Pancreas (tissue), 10 donors: ENCODE data around the gene ZNF775. TPM values are rescaled to one million over a fixed set of nuclear protein-coding genes. Genes with fewer than 3 reads are reported as not detected.

Experiments used
- ATAC-seq, 4 donors: fragments of 200-7000 bp; cut with Tn5 transposase; one replicate each; pipeline versions ENCODE4 v1.8.0 to v1.9.1; 2020; ENCODE audit warnings: mild to moderate bottlenecking in 4 of 4, moderate library complexity in 4 of 4
- DNase-seq, 6 donors: peaks; one replicate each; pipeline ENCODE4 v3.0.0-alpha.2; 2020
- FAIRE-seq: peaks from 2 replicates; lab custom pipeline; 2012; peaks lifted over from hg19 to GRCh38; lab: Jason Lieb, UNC
- H3K27ac ChIP-seq, 4 donors: fragments of 200-600 bp; sonication (generic); 1 replicate in 3 of 4; 2 replicates in 1 of 4; pipeline versions ENCODE4 v1.5.0 to v1.8.0; 2020
- H3K27me3 ChIP-seq, 4 donors: fragments of 200-600 bp; one replicate each; pipeline ENCODE4 v1.8.0; 2021
- H3K36me3 ChIP-seq, 3 donors: fragments of 200-600 bp; sonication (generic) in 1 of 3; one replicate each; pipeline versions ENCODE4 v1.5.0 to v1.8.0; 2020 to 2021
- H3K4me1 ChIP-seq, 3 donors: fragments of 200-600 bp; one replicate each; pipeline ENCODE4 v1.8.0; 2021
- H3K4me3 ChIP-seq, 4 donors: fragments of 200-600 bp; sonication (generic) in 2 of 4; one replicate each; pipeline versions ENCODE4 v1.5.0 to v1.8.0; 2020 to 2021
- H3K9me3 ChIP-seq, 4 donors: fragments of 200-600 bp; one replicate each; pipeline ENCODE4 v1.8.0; 2021
- CTCF ChIP-seq, 4 donors: fragments of 200-600 bp; sonication (generic) in 3 of 4; IDR thresholded peaks; one replicate each; pipeline versions ENCODE4 v1.5.0 to v1.8.0; 2021; ENCODE audit warnings: antibody characterized with exemption in 4 of 4
- WGBS, 2 donors: extraction: QIAGEN DNeasy Blood & Tissue Kit; methylation state at CpG; one replicate each; pipeline ENCODE4 v1.1.7; 2013; 5-methylcytosine and 5-hydroxymethylcytosine counted together
- intact Hi-C, 3 donors: fragments of 100-400 bp; cut with DNase I; formaldehyde crosslinking; loops; one replicate each; pipeline versions ENCODE4 v1.11.1 to v1.14.2; 2022
- polyA plus RNA-seq, 2 donors: library from polyadenylated mRNA; stranded (reverse); fragments of 200-250 nt; gene quantifications; one replicate each; pipeline ENCODE4 v1.2.3, GENCODE V29; 2013
- total RNA-seq, 6 donors: library from RNA; stranded (reverse); fragmentation: NEBNext Ultra II Directional in 4 of 6; extraction: Animal tissue kit (Norgen Biotek cat#: 25700) in 4 of 6; gene quantifications; one replicate each; pipeline versions ENCODE4 v1.2.1 to v1.2.4, GENCODE V29; 2021 to 2023
- donor health status: healthy with polysubstance abuse.
- donor health status: DM: no; HTN: no; CAD: no; lungs with moderate emphysema.
- donor health status: DM: no; HTN: no; CAD: no.
- donor health status: control.
- donor health status: control.
- donor health status: Bipolar disorder and iron deficiency.
- donor health status: DM: yes; HTN: yes; CAD: no.
- donor health status: DM: no; HTN: no; CAD: no.
- donor health status: DM: no; HTN: no; CAD: no.
- donor health status: DM: yes; HTN: yes; CAD: no.

The ZNF775 gene
- total and polyA plus RNA-seq, 8 donors = 2.0 to 7.4 (median 2.9) TPM

- no peak for TF ChIP-seq CTCF (IDR thresholded peaks at IDR 0.05)
- no peaks in the 10 kb centered on the region for H3K27me3 ChIP-seq
- H3K4me1 ChIP-seq = peaks cover 0 to 8% (median 0%) of the 10 kb centered on the region in 3 donors
- peak in 1 of 6 donors; percentile 32 for DNase-seq
- H3K36me3 ChIP-seq = no peaks in the 10 kb centered on the region
- 59 to 63% methylated on average over 5 of the region's 5 CpGs for whole genome bisulfite sequencing, 2 donors
- ATAC-seq = no peak
- H3K4me3 ChIP-seq = no peak overlapping the region
- H3K9me3 ChIP-seq = no peaks in the 10 kb centered on the region
- intact Hi-C loops = no loop called here
- no peak for FAIRE-seq
- peak overlapping the region in 3 of 4 donors; percentile 44 to 71 (median 50) for H3K27ac ChIP-seq
Measured at GRCh38 chr7:150389532-150389816, 10.3 kb downstream of the ZNF775 start.

- intact Hi-C loops = no loop called here
- peaks cover 0 to 8% (median 0%) of the 10 kb centered on the region in 3 donors for H3K4me1 ChIP-seq
- WGBS, 2 donors = 92 to 95% methylated on average over 7 of the region's 7 CpGs
- no peak overlapping the region for H3K27ac ChIP-seq
- no peaks in the 10 kb centered on the region for H3K27me3 ChIP-seq
- no peak for ATAC-seq
- H3K9me3 ChIP-seq = no peaks in the 10 kb centered on the region
- DNase-seq = peak in 2 of 6 donors; percentile 20 to 65
- H3K4me3 ChIP-seq = no peak overlapping the region
- FAIRE-seq = no peak
- TF ChIP-seq CTCF (IDR thresholded peaks at IDR 0.05) = no peak
- H3K36me3 ChIP-seq = no peaks in the 10 kb centered on the region
Measured at GRCh38 chr7:150390205-150390604, 11.1 kb downstream of the ZNF775 start.

- no peak for ATAC-seq
- intact Hi-C loops = no loop called here
Measured at GRCh38 chr7:150393325-150393724, 14.2 kb downstream of the ZNF775 start.

GRCh38 chr7:150396426-150396825, 17.3 kb downstream of the ZNF775 start:
- no peak for FAIRE-seq
- intact Hi-C loops = no loop called here
- 91 to 92% methylated on average over 20 of the region's 20 CpGs for WGBS, 2 donors
- H3K4me3 ChIP-seq = no peak overlapping the region
- peak in 3 of 6 donors; percentile 21 to 75 (median 48) for DNase-seq
- H3K27ac ChIP-seq = no peak overlapping the region
- no peaks in the 10 kb centered on the region for H3K9me3 ChIP-seq
- no peak for TF ChIP-seq CTCF (IDR thresholded peaks at IDR 0.05)
- no peaks in the 10 kb centered on the region for H3K27me3 ChIP-seq
- H3K4me1 ChIP-seq = peaks cover 0 to 10% (median 9%) of the 10 kb centered on the region in 3 donors
- peaks cover 0 to 10% (median 0%) of the 10 kb centered on the region in 3 donors for H3K36me3 ChIP-seq
- ATAC-seq = no peak

More at GRCh38 chr7:150393325-150393724, 14.2 kb downstream of the ZNF775 start:
- FAIRE-seq = no peak
- TF ChIP-seq CTCF (IDR thresholded peaks at IDR 0.05) = no peak
- no peak for DNase-seq
- Histone ChIP-seq H3K4me3 (no peak overlapping the region), H3K27me3 (no peaks in the 10 kb centered on the region), H3K27ac (peak overlapping the region in 1 of 4 donors; percentile 21), H3K9me3 (no peaks in the 10 kb centered on the region), H3K36me3 (peaks cover 0 to 10% (median 0%) of the 10 kb centered on the region in 3 donors), H3K4me1 (peaks cover 0 to 7% (median 0%) of the 10 kb centered on the region in 3 donors)
- WGBS, 2 donors = 53 to 58% methylated on average over 3 of the region's 3 CpGs

GRCh38 chr7:150396851-150397260, 17.7 kb downstream of the ZNF775 start:
- intact Hi-C loops = no loop called here
- H3K27me3 ChIP-seq = no peaks in the 10 kb centered on the region
- TF ChIP-seq CTCF (IDR thresholded peaks at IDR 0.05) = no peak
- H3K4me1 ChIP-seq = peaks cover 0 to 10% (median 9%) of the 10 kb centered on the region in 3 donors
- peaks cover 0 to 10% (median 0%) of the 10 kb centered on the region in 3 donors for H3K36me3 ChIP-seq
- H3K27ac ChIP-seq = no peak overlapping the region
- DNase-seq = peak in 2 of 6 donors; percentile 21 to 73
- H3K9me3 ChIP-seq = no peaks in the 10 kb centered on the region
- no peak for FAIRE-seq
- ATAC-seq = no peak
- no peak overlapping the region for H3K4me3 ChIP-seq
- 96 to 97% methylated on average over 41 to 48 of the region's 48 CpGs for WGBS, 2 donors
